A673 (cell line): ENCODE measurements around the gene ONECUT1.

Experiments used
- CTCF ChIP-seq: fragments of 300-800, 200-600 bp; sonication (generic); conservative IDR thresholded peaks from 2 replicates; pipeline ENCODE4 v1.5.1; 2017; ENCODE audit warnings: low read depth, mild to moderate bottlenecking, antibody characterized with exemption, low read length, moderate library complexity, mixed read lengths
- EZH2 ChIP-seq: fragments of 200-600 bp; sonication (generic); IDR thresholded peaks from 2 replicates; pipeline ENCODE4 v1.6.1; 2017; ENCODE audit warnings: borderline replicate concordance, low read depth, mild to moderate bottlenecking, mixed read lengths, antibody characterized with exemption, low read length; ENCODE audit not compliant: poor library complexity, severe bottlenecking

- no peak for TF ChIP-seq CTCF
- TF ChIP-seq EZH2: no peak
Measured at GRCh38 chr15:52730594-52730993, 59.5 kb downstream of the ONECUT1 start.
